K562 (cell line): Measurements from ENCODE around the gene COL23A1. TPM values are rescaled to one million over a fixed set of nuclear protein-coding genes. Genes with fewer than 3 reads are reported as not detected.

Experiments
- ATAC-seq: fragments of 200-7000 bp; cut with Tn5 transposase; 3 replicates; pipeline ENCODE4 v1.9.1; 2020; ENCODE audit warnings: moderate library complexity
- BruUV-seq: library from RNA; stranded (reverse); fragments of 400-500 nt; replicated peaks from 2 replicates; lab custom pipeline; 2021; lab: Mats Ljungman, UMichigan
- CTCF ChIA-PET: fragments of 300-600 bp; formaldehyde crosslinking; extraction: SDS; loops from one replicate; lab custom pipeline; 2021; ENCODE audit warnings: low intra/inter-chr PET ratio; lab: Yijun Ruan, JAX
- POLR2A ChIA-PET: fragments of 300-600, 350-650 bp; sonication (Branson Sonifier 250); formaldehyde crosslinking; extraction: SDS; loops from one replicate; lab custom pipeline; 2021; ENCODE audit warnings: antibody characterized with exemption, inconsistent platforms; lab: Yijun Ruan, JAX
- DNase-seq, 4 experiments: peaks; one replicate each; pipeline versions ENCODE4 v3.0.0 to v3.0.0-alpha.2; 2011 to 2018; ENCODE audit warnings: low spot score in 3 of 4, mixed read lengths in 3 of 4; ENCODE audit errors: extremely low read depth in 1 of 4
- FAIRE-seq: peaks from 2 replicates; lab custom pipeline; 2011; peaks lifted over from hg19 to GRCh38; lab: Jason Lieb, UNC
- H2AFZ ChIP-seq: 2 replicates; pipeline ENCODE4 v1.6.0; 2011; ENCODE audit warnings: low read depth, low read length, control low read depth, inconsistent platforms
- H3K27ac ChIP-seq: fragments of 200-600 bp; 3 replicates; pipeline ENCODE4 v1.8.0; 2011; ENCODE audit warnings: low read depth, mild to moderate bottlenecking, control low read depth, inconsistent platforms, low read length, moderate library complexity, mixed read lengths; ENCODE audit errors: extremely low read depth
- H3K27me3 ChIP-seq, 2 experiments: fragments of 300-600 bp in 1 of 2; 2 replicates in 1 of 2; 3 replicates in 1 of 2; pipeline versions ENCODE4 v1.6.0 to v1.8.0; 2011; ENCODE audit warnings: inconsistent platforms in 2 of 2, low read length in 2 of 2, mild to moderate bottlenecking in 1 of 2, mixed read lengths in 1 of 2, moderate library complexity in 1 of 2; ENCODE audit not compliant: control insufficient read depth in 2 of 2, insufficient read depth in 2 of 2
- H3K36me3 ChIP-seq: fragments of 300-600 bp; 3 replicates; pipeline ENCODE4 v1.8.0; 2011; ENCODE audit warnings: mild to moderate bottlenecking, low read length, inconsistent platforms; ENCODE audit not compliant: control insufficient read depth, insufficient read depth
- H3K4me1 ChIP-seq, 2 experiments: fragments of 200-600 bp in 1 of 2; replicated peaks in 1 of 2; 2 replicates in 1 of 2; 3 replicates in 1 of 2; pipeline versions ENCODE4 v1.5.1 to v1.8.0; 2011; ENCODE audit warnings: inconsistent platforms in 2 of 2, low read length in 2 of 2, mild to moderate bottlenecking in 1 of 2, mixed read lengths in 1 of 2, moderate library complexity in 1 of 2; ENCODE audit not compliant: control insufficient read depth in 2 of 2, insufficient read depth in 2 of 2
- H3K4me2 ChIP-seq: 2 replicates; pipeline ENCODE4 v1.6.1; 2011; ENCODE audit warnings: low read length, control low read depth, inconsistent platforms, mixed read lengths; ENCODE audit not compliant: insufficient read depth
- H3K4me3 ChIP-seq: fragments of 200-600 bp; sonication (generic), shearing (Covaris generic); 2 replicates; pipeline ENCODE4 v1.5.1; 2016; ENCODE audit warnings: control low read depth, inconsistent platforms
- H3K79me2 ChIP-seq: fragments of 200-600 bp; 3 replicates; pipeline ENCODE4 v1.8.0; 2011; ENCODE audit warnings: low read length, inconsistent platforms; ENCODE audit not compliant: control insufficient read depth, insufficient read depth
- H3K9ac ChIP-seq, 2 experiments: 2 replicates each; pipeline versions ENCODE4 v1.6.0 to v1.6.1; 2011; ENCODE audit warnings: low read depth in 2 of 2, low read length in 2 of 2, control low read depth in 1 of 2, inconsistent platforms in 1 of 2, mild to moderate bottlenecking in 1 of 2, mixed read lengths in 1 of 2; ENCODE audit not compliant: insufficient read depth in 1 of 2
- H3K9me1 ChIP-seq: one replicate; pipeline ENCODE4 v1.6.0; 2011; ENCODE audit warnings: inconsistent platforms, mild to moderate bottlenecking, low read length, moderate library complexity; ENCODE audit not compliant: control insufficient read depth, insufficient read depth
- H3K9me3 ChIP-seq: replicated peaks from 2 replicates; pipeline ENCODE4 v1.5.1; 2011; ENCODE audit warnings: low read depth, low read length, inconsistent platforms; ENCODE audit not compliant: control insufficient read depth, insufficient read depth
- H4K20me1 ChIP-seq: replicated peaks from 2 replicates; pipeline ENCODE4 v1.6.1; 2011; ENCODE audit warnings: low read length, inconsistent platforms, mixed read lengths; ENCODE audit not compliant: control insufficient read depth, insufficient read depth
- ATF3 ChIP-seq, 2 experiments: fragments of 450-650 bp in 1 of 2; sonication (generic) in 1 of 2; formaldehyde crosslinking in 1 of 2; IDR thresholded peaks in 1 of 2; conservative IDR thresholded peaks in 1 of 2; 2 replicates each; pipeline versions ENCODE4 v1.6.1 to v1.8.1; 2016 to 2023; ENCODE audit warnings: mild to moderate bottlenecking in 2 of 2, moderate library complexity in 2 of 2, inconsistent platforms in 1 of 2, missing genetic modification reagents in 1 of 2
- DLX4 ChIP-seq: fragments of 250-450 bp; sonication (Bioruptor Pico); IDR thresholded peaks from 2 replicates; pipeline ENCODE4 v1.6.1; 2021; ENCODE audit warnings: mild to moderate bottlenecking
- MXI1 ChIP-seq: IDR thresholded peaks from 2 replicates; pipeline ENCODE4 v1.6.1; 2011; ENCODE audit warnings: low read depth, mild to moderate bottlenecking, improper control_type of control experiment, low read length
- PHTF2 ChIP-seq: fragments of 250-450 bp; sonication (Bioruptor Pico); IDR thresholded peaks from 2 replicates; pipeline ENCODE4 v1.5.0; 2021; ENCODE audit warnings: mild to moderate bottlenecking
- POLR2AphosphoS5 ChIP-seq: IDR thresholded peaks from 2 replicates; pipeline ENCODE4 v1.6.1; 2011; ENCODE audit warnings: mild to moderate bottlenecking, low read depth, low read length, moderate library complexity; ENCODE audit not compliant: control insufficient read depth, insufficient read depth
- RBFOX2 ChIP-seq: fragments of 200-400 bp; formaldehyde crosslinking; IDR thresholded peaks from 2 replicates; pipeline ENCODE4 v1.6.1; 2017; ENCODE audit warnings: low read depth, mild to moderate bottlenecking, low read length, moderate library complexity
- SOX6 ChIP-seq: fragments of 450-650 bp; IDR thresholded peaks from 2 replicates; pipeline ENCODE4 v1.6.1; 2014; ENCODE audit warnings: mild to moderate bottlenecking
- TEAD1 ChIP-seq, 2 experiments: fragments of 450-650 bp in 1 of 2; sonication (generic) in 1 of 2; formaldehyde crosslinking; IDR thresholded peaks; 2 replicates each; pipeline versions ENCODE4 v1.4.0 to v1.8.0; 2020 to 2022; ENCODE audit warnings: mild to moderate bottlenecking in 2 of 2, missing genetic modification reagents in 1 of 2
- ZNF184 ChIP-seq: sonication (generic); formaldehyde crosslinking; IDR thresholded peaks from 2 replicates; pipeline ENCODE4 v1.5.0; 2020; ENCODE audit warnings: missing genetic modification reagents
- ZNF316 ChIP-seq: fragments of 450-650 bp; IDR thresholded peaks from 2 replicates; pipeline ENCODE4 v1.6.1; 2016
- ZNF740 ChIP-seq, 3 experiments: fragments of 200-800 bp in 1 of 3; sonication (Bioruptor generic) in 1 of 3; sonication (generic) in 1 of 3; formaldehyde crosslinking in 1 of 3; IDR thresholded peaks; 2 replicates each; pipeline versions ENCODE4 v1.6.1 to v1.8.0; 2016 to 2022; ENCODE audit warnings: mild to moderate bottlenecking in 2 of 3, missing compliant biosample characterization in 2 of 3, missing genetic modification characterization in 2 of 3, missing genetic modification reagents in 1 of 3
- WGBS: fragments of 100-300 bp; shearing (Covaris generic); methylation state at CpG from one replicate; pipeline ENCODE4 v1.1.6; 2016; ENCODE audit warnings: low coverage, mixed read lengths; ENCODE audit not compliant: insufficient coverage; ENCODE audit errors: missing lambda C conversion rate; 5-methylcytosine and 5-hydroxymethylcytosine counted together
- in situ Hi-C: fragments of 300-500 bp; cut with MboI; formaldehyde crosslinking; loops from 4 replicates; pipeline ENCODE4 v1.15.0; 2018; ENCODE audit warnings: inconsistent platforms, mixed read lengths
- intact Hi-C: fragments of 100-400 bp; cut with micrococcal nuclease; formaldehyde crosslinking; loops from 2 replicates; pipeline ENCODE4 v1.14.2; 2022
- polyA plus RNA-seq, 8 experiments: library from polyadenylated mRNA; depleted of rRNA in 4 of 8; stranded (reverse) in 5 of 8; unstranded in 3 of 8; fragments of >200 nt; fragmentation: Nextera tagmentation in 2 of 8; fragmentation: Illumina TruSeq in 1 of 8; extraction: Ambion mirVana in 2 of 8; extraction: Trizol in 1 of 8; gene quantifications; 2 replicates each; pipeline versions ENCODE4 v1.2.1 to v1.2.3, GENCODE V29; 2011 to 2014; ENCODE audit warnings: inconsistent platforms in 1 of 8, missing spikeins in 1 of 8
- total RNA-seq, 7 experiments: library from RNA; depleted of rRNA in 6 of 7; stranded (reverse); fragments of >200 nt in 6 of 7; fragmentation: Illumina TruSeq in 2 of 7; extraction: Trizol in 2 of 7; gene quantifications; 2 replicates each; pipeline versions ENCODE4 v1.2.1 to v1.2.3, GENCODE V29; 2011 to 2021; ENCODE audit warnings: low replicate concordance in 1 of 7
- TF ChIP-seq, protein P1 (sequence below): sonication (generic); formaldehyde crosslinking; IDR thresholded peaks from 2 replicates; pipeline ENCODE4 v1.8.1; 2023; ENCODE audit warnings: mild to moderate bottlenecking, missing genetic modification reagents
- TF ChIP-seq, protein P2 (sequence below): fragments of 250-450 bp; sonication (Bioruptor Pico); IDR thresholded peaks from 2 replicates; pipeline ENCODE4 v1.9.0; 2021; ENCODE audit warnings: mild to moderate bottlenecking

Gene COL23A1
- total and polyA plus RNA-seq, 9 of the 15 experiments (the other 6 are each of a cell fraction or from before 2014, with no cell fraction given) = 0.09 TPM; not detected in 8

DNA sequence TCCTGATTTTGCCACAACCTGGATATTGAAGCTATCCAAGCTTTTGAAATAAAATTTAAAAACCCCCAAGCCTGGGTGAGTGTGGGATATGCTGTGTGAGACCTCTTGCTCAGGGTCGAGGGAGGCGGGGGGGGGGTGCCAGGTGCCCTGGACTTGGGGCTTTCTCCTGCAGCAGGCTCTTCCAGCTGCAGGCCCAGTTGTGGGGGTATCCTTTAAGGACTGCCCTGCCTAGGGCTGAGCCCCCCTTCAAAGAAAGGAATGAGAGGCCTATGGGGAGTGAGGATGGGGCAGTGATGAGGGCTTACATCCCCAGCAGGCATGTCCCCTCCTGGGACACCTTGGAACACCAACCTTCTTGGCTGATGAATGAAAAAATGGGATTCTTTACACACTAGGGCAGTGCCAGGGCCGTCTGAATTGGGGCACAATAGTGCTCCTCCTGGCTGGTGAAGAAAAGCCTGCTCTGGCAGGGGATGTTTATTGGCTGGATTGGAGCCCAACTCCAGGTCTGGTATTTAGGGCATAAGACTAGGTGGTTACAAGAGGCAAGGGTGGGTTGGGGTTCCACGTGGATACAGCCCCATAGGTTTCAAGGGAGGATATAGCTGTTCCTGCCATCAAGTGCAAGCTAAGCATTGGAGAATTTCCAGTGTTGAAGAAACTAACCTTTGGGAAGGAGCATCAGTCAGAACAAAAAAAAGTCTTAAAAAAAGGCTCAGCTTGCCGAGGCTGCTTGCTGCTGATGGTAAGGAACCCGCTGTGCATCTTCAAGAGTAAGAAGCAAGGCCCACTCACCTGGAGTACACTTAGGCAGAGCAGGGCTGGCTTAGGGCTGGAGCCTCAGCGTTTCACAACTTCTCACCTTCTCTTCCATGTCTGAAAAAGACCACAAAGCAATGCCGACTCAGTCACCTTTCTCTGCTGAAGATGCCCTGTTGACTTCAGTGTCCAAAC lies 378.8 kb downstream of the COL23A1 start (continued):
- 0 out of 2 replicates have a peak, but pooled peaks have one; percentile 45 for TF ChIP-seq ZNF740 (CRISPR knock-in tag; IDR thresholded peaks at IDR 0.05)
- TF ChIP-seq ZNF740 (tag; IDR thresholded peaks at IDR 0.05) = no peak
- 0 out of 2 replicates have a peak, but pooled peaks have one; percentile 17 for TF ChIP-seq RBFOX2
- no peak for TF ChIP-seq MXI1
- no peak for TF ChIP-seq PHTF2 (CRISPR knock-in tag)
- TF ChIP-seq, all 486 proteins: peak for 16

DNA sequence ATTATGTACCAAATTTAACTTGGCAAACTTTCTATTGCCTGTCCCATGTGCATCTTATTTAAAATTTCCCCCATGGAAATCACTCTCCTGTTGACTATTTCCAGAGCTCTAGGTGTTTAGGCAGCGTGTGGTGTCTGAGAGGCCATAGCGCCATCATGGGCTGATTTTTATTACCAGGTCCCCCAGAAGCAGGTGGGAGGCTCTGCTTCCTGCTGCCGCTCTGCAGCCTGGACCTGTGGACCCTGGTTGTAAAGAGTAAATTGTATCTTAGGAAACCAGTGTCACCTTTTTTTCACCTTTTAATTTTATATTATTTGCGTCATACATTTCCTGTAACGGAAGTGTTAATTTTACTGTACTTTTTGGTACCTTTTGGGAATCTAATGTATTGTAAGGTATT lies 379.5 kb downstream of the COL23A1 start:
- H4K20me1 ChIP-seq = peaks cover 72% of the 10 kb centered on the region
- POLR2A ChIA-PET = interaction anchor here (0.5 to 12.7 kb wide), 3 partner anchors 16 to 914 kb away, joined by 3 to 162 read pairs (median 3); partner anchors contain the start of gene PHYKPL
- no peak overlapping the region for H3K9ac ChIP-seq
- H3K9me1 ChIP-seq = peaks cover 10% of the 10 kb centered on the region
- intact Hi-C loops (no loop called here), in situ Hi-C loops (no loop called here)
- WGBS = 93% methylated on average over 5 of the region's 5 CpGs
- H3K27ac ChIP-seq = no peak overlapping the region
- no peak overlapping the region for H2AFZ ChIP-seq
- BruUV-seq = TSS peak; percentile 14
- ATAC-seq (no peak), DNase-seq (no peak), FAIRE-seq (no peak)
- H3K27me3 ChIP-seq = no peaks in the 10 kb centered on the region
- CTCF ChIA-PET = no interaction called here
- H3K9me3 ChIP-seq = no peaks in the 10 kb centered on the region
- peaks cover 42% of the 10 kb centered on the region for H3K79me2 ChIP-seq
- H3K4me2 ChIP-seq = no peak overlapping the region
- H3K4me3 ChIP-seq = no peak overlapping the region
- peaks cover 100% of the 10 kb centered on the region for H3K36me3 ChIP-seq
- H3K4me1 ChIP-seq = peaks cover 21 to 24% of the 10 kb centered on the region in 2 experiments; a peak in 4 of 5 replicates
- no peak for TF ChIP-seq ZNF316
- TF ChIP-seq ZNF184 (CRISPR knock-in tag) = no peak
- TF ChIP-seq SOX6 = no peak
- no peak for TF ChIP-seq ATF3 (IDR thresholded peaks at IDR 0.05)
- TF ChIP-seq ATF3 (CRISPR knock-in tag; conservative IDR thresholded peaks at IDR 0.05) = no peak
- TF ChIP-seq, protein P1, sequence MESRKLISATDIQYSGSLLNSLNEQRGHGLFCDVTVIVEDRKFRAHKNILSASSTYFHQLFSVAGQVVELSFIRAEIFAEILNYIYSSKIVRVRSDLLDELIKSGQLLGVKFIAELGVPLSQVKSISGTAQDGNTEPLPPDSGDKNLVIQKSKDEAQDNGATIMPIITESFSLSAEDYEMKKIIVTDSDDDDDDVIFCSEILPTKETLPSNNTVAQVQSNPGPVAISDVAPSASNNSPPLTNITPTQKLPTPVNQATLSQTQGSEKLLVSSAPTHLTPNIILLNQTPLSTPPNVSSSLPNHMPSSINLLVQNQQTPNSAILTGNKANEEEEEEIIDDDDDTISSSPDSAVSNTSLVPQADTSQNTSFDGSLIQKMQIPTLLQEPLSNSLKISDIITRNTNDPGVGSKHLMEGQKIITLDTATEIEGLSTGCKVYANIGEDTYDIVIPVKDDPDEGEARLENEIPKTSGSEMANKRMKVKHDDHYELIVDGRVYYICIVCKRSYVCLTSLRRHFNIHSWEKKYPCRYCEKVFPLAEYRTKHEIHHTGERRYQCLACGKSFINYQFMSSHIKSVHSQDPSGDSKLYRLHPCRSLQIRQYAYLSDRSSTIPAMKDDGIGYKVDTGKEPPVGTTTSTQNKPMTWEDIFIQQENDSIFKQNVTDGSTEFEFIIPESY = peak; percentile 44; the same call in 1 of the 2 replicates
- no peak for TF ChIP-seq TEAD1 (CRISPR knock-in tag; IDR thresholded peaks at IDR 0.05)
- TF ChIP-seq, protein P2, sequence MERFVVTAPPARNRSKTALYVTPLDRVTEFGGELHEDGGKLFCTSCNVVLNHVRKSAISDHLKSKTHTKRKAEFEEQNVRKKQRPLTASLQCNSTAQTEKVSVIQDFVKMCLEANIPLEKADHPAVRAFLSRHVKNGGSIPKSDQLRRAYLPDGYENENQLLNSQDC (CRISPR knock-in tag) = no peak
- TF ChIP-seq POLR2AphosphoS5 = 0 out of 2 replicates have a peak, but pooled peaks have one; percentile 13
- no peak for TF ChIP-seq DLX4 (CRISPR knock-in tag)
